NCI-H748 treated with DMSO at 0.1 percent for 48 hours (cell line): ENCODE measurements around the gene TSPOAP1.

Experiments used
- DNase-seq: peaks from one replicate; lab custom pipeline; 2025; lab: John Stamatoyannopoulos, UW

TSPOAP1 gene

GRCh38 chr17:58340405-58340876 is 11.8 kb upstream of the TSPOAP1 start:
- no peak for DNase-seq

GRCh38 chr17:58339755-58340404 is 11.3 kb upstream of the TSPOAP1 start:
- no peak for DNase-seq

GRCh38 chr17:58338841-58339754 is 10.5 kb upstream of the TSPOAP1 start:
- DNase-seq, result no peak

- DNase-seq, result no peak
Observed at GRCh38 chr17:58338454-58338840, 9.9 kb upstream of the TSPOAP1 start.

- no peak for DNase-seq
Observed at GRCh38 chr17:58337600-58338453, 9.2 kb upstream of the TSPOAP1 start.

- no peak for DNase-seq
Observed at GRCh38 chr17:58337210-58337599, 8.6 kb upstream of the TSPOAP1 start.

- DNase-seq, result no peak
Observed at GRCh38 chr17:58336456-58337209, 8.0 kb upstream of the TSPOAP1 start.

GRCh38 chr17:58335779-58336455 is 7.3 kb upstream of the TSPOAP1 start:
- no peak for DNase-seq

- no peak for DNase-seq
Observed at GRCh38 chr17:58335061-58335731, 6.6 kb upstream of the TSPOAP1 start.

- DNase-seq, result no peak
Observed at GRCh38 chr17:58334661-58335060, 6.1 kb upstream of the TSPOAP1 start.

- no peak for DNase-seq
Observed at GRCh38 chr17:58334256-58334655, 5.7 kb upstream of the TSPOAP1 start.

- DNase-seq, result no peak
Observed at GRCh38 chr17:58333736-58334207, 5.2 kb upstream of the TSPOAP1 start.

GRCh38 chr17:58332778-58333735 is 4.5 kb upstream of the TSPOAP1 start:
- no peak for DNase-seq

- no peak for DNase-seq
Observed at GRCh38 chr17:58331815-58332777, 3.5 kb upstream of the TSPOAP1 start.

GRCh38 chr17:58330997-58331814 is 2.6 kb upstream of the TSPOAP1 start:
- no peak for DNase-seq

- no peak for DNase-seq
Observed at GRCh38 chr17:58330538-58330996, 2.0 kb upstream of the TSPOAP1 start.
